Lower leg skin (tissue), 3 donors: Measurements from ENCODE around the gene ATP2A1.

ENCODE experiments used
- CTCF ChIP-seq, 3 donors: fragments of 450-650 bp; IDR thresholded peaks; one replicate each; pipeline ENCODE4 v1.5.1; 2016; ENCODE audit warnings: antibody characterized with exemption in 3 of 3, mild to moderate bottlenecking in 3 of 3, moderate library complexity in 2 of 3
- POLR2A ChIP-seq, 2 donors: fragments of 450-650 bp; IDR thresholded peaks; one replicate each; pipeline ENCODE4 v1.6.1; 2016 to 2017; ENCODE audit warnings: antibody characterized with exemption in 2 of 2, mild to moderate bottlenecking in 1 of 2, moderate library complexity in 1 of 2

GRCh38 chr16:28865722-28866453, 12.4 kb upstream of the ATP2A1 start:
- no peak for TF ChIP-seq CTCF (IDR thresholded peaks at IDR 0.05)
- TF ChIP-seq POLR2A (IDR thresholded peaks at IDR 0.05) = no peak
